Prostate gland (tissue), 2 donors: ENCODE data around the gene ABTB1.

Source experiments
- POLR2A ChIP-seq: fragments of 450-650 bp; IDR thresholded peaks from one replicate; pipeline ENCODE4 v1.6.1; 2016; ENCODE audit warnings: antibody characterized with exemption, mild to moderate bottlenecking
- POLR2AphosphoS5 ChIP-seq: sonication (generic); formaldehyde crosslinking; IDR thresholded peaks from one replicate; pipeline ENCODE4 v1.6.1; 2017; ENCODE audit warnings: antibody characterized with exemption
- TF ChIP-seq, protein P1 (sequence below), 4 experiments: fragments of 200-600 bp in 2 of 4; fragments of 450-650 bp in 2 of 4; sonication (generic) in 2 of 4; IDR thresholded peaks; 1 replicate in 3 of 4; 2 replicates in 1 of 4; pipeline ENCODE4 v1.5.1; 2016 to 2019; ENCODE audit warnings: antibody characterized with exemption in 4 of 4, mild to moderate bottlenecking in 2 of 4, moderate library complexity in 2 of 4

- TF ChIP-seq, protein P1, sequence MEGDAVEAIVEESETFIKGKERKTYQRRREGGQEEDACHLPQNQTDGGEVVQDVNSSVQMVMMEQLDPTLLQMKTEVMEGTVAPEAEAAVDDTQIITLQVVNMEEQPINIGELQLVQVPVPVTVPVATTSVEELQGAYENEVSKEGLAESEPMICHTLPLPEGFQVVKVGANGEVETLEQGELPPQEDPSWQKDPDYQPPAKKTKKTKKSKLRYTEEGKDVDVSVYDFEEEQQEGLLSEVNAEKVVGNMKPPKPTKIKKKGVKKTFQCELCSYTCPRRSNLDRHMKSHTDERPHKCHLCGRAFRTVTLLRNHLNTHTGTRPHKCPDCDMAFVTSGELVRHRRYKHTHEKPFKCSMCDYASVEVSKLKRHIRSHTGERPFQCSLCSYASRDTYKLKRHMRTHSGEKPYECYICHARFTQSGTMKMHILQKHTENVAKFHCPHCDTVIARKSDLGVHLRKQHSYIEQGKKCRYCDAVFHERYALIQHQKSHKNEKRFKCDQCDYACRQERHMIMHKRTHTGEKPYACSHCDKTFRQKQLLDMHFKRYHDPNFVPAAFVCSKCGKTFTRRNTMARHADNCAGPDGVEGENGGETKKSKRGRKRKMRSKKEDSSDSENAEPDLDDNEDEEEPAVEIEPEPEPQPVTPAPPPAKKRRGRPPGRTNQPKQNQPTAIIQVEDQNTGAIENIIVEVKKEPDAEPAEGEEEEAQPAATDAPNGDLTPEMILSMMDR (IDR thresholded peaks at IDR 0.05) = no peak
- TF ChIP-seq POLR2A (no peak), POLR2AphosphoS5 (no peak)
Measured at GRCh38 chr3:127682561-127682960, 9.8 kb downstream of the ABTB1 start.
